ENCODE measurements around the gene PCNX1.

The PCNX1 gene

DNA sequence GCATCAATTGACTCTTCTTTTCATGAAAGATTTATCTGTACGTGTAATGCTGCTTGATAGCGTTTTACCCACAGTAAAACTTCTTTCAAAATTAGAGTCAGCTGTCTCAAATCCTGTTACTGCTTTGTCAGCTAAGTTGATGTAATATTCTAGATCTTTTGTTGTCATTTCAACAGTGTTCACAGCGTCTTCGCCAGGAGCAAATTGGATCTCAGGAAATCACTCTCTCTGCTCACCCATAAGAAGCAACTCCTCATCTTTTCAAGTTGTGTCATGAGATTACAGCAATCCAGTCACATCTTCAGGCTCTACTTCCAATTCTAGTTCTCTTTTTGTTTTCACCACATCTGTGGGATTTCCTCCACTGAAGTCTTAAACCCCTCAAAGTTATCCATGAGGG lies 9.5 kb downstream of the PCNX1 start:
- H3K4me1 ChIP-seq (ENCODE audit: control insufficient read depth, insufficient read depth, low read length, unreplicated experiment) = peaks cover 27% of the 10 kb centered on the region
- no peak overlapping the region for H2AFZ ChIP-seq (ENCODE audit: low read length, unreplicated experiment)
- no peak overlapping the region for H3K27ac ChIP-seq (ENCODE audit: low read depth, low read length)
- H3K27me3 ChIP-seq (ENCODE audit: insufficient read depth, low read length) = no peaks in the 10 kb centered on the region
- peaks cover 95% of the 10 kb centered on the region for H3K79me2 ChIP-seq (ENCODE audit: control insufficient read depth, insufficient read depth, low read length, unreplicated experiment)
- H3K4me3 ChIP-seq (ENCODE audit: low read depth, low read length) = no peak overlapping the region
- peaks cover 5% of the 10 kb centered on the region; the same call in 1 of the 2 replicates for H3K36me3 ChIP-seq (ENCODE audit: insufficient read depth, low read length)

DNA sequence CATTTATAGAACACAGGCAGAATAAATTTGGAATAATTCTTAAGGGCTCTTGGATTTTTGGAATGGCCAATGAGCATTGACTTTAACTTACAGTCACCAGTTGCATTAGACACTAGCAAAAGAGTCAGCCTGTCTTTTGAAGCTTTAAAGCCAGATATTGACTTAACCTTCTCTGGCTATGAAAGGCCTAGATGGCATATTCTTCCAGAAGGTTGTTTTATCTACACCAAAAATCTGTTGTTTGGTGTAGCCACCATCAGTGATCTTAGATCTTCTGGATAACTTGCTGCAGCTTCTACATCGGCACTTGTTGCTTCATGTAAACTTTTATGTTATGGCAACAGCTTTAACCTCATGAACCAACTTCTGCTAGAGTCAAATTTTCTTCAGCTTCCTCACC lies 10.4 kb downstream of the PCNX1 start:
- Histone ChIP-seq H2AFZ (ENCODE audit: low read length, unreplicated experiment) (no peak overlapping the region), H3K27ac (ENCODE audit: low read depth, low read length) (no peak overlapping the region), H3K27me3 (ENCODE audit: insufficient read depth, low read length) (no peaks in the 10 kb centered on the region), H3K4me1 (ENCODE audit: control insufficient read depth, insufficient read depth, low read length, unreplicated experiment) (peaks cover 30% of the 10 kb centered on the region), H3K79me2 (ENCODE audit: control insufficient read depth, insufficient read depth, low read length, unreplicated experiment) (peaks cover 95% of the 10 kb centered on the region), H3K36me3 (ENCODE audit: insufficient read depth, low read length) (peaks cover 5% of the 10 kb centered on the region; the same call in 1 of the 2 replicates), H3K4me3 (ENCODE audit: low read depth, low read length) (no peak overlapping the region)

GRCh38 chr14:70919774-70920173 lies 12.5 kb downstream of the PCNX1 start:
- H3K27me3 ChIP-seq (ENCODE audit: insufficient read depth, low read length) = no peaks in the 10 kb centered on the region
- peak overlapping the region; percentile 25 for H3K27ac ChIP-seq (ENCODE audit: low read depth, low read length)
- H2AFZ ChIP-seq (ENCODE audit: low read length, unreplicated experiment) = no peak overlapping the region
- H3K36me3 ChIP-seq (ENCODE audit: insufficient read depth, low read length) = peaks cover 5% of the 10 kb centered on the region; the same call in 1 of the 2 replicates
- peaks cover 30% of the 10 kb centered on the region for H3K4me1 ChIP-seq (ENCODE audit: control insufficient read depth, insufficient read depth, low read length, unreplicated experiment)
- H3K4me3 ChIP-seq (ENCODE audit: low read depth, low read length) = peak overlapping the region; percentile 4; the same call in 1 of the 2 replicates
- H3K79me2 ChIP-seq (ENCODE audit: control insufficient read depth, insufficient read depth, low read length, unreplicated experiment) = peaks cover 92% of the 10 kb centered on the region

- H3K4me3 ChIP-seq (ENCODE audit: low read depth, low read length) = no peak overlapping the region
- H2AFZ ChIP-seq (ENCODE audit: low read length, unreplicated experiment) = no peak overlapping the region
- no peaks in the 10 kb centered on the region for H3K27me3 ChIP-seq (ENCODE audit: insufficient read depth, low read length)
- H3K27ac ChIP-seq (ENCODE audit: low read depth, low read length) = peak overlapping the region; percentile 4; the same call in 1 of the 2 replicates
- H3K79me2 ChIP-seq (ENCODE audit: control insufficient read depth, insufficient read depth, low read length, unreplicated experiment) = peaks cover 93% of the 10 kb centered on the region
- peaks cover 5% of the 10 kb centered on the region; the same call in 1 of the 2 replicates for H3K36me3 ChIP-seq (ENCODE audit: insufficient read depth, low read length)
- peaks cover 30% of the 10 kb centered on the region for H3K4me1 ChIP-seq (ENCODE audit: control insufficient read depth, insufficient read depth, low read length, unreplicated experiment)
Measured at GRCh38 chr14:70920608-70921007, 13.3 kb downstream of the PCNX1 start.

- Histone ChIP-seq H2AFZ (ENCODE audit: low read length, unreplicated experiment) (no peak overlapping the region), H3K27me3 (ENCODE audit: insufficient read depth, low read length) (no peaks in the 10 kb centered on the region), H3K4me3 (ENCODE audit: low read depth, low read length) (no peak overlapping the region), H3K36me3 (ENCODE audit: insufficient read depth, low read length) (peaks cover 5% of the 10 kb centered on the region; the same call in 1 of the 2 replicates), H3K79me2 (ENCODE audit: control insufficient read depth, insufficient read depth, low read length, unreplicated experiment) (peaks cover 93% of the 10 kb centered on the region), H3K4me1 (ENCODE audit: control insufficient read depth, insufficient read depth, low read length, unreplicated experiment) (peaks cover 30% of the 10 kb centered on the region), H3K27ac (ENCODE audit: low read depth, low read length) (no peak overlapping the region)
Measured at GRCh38 chr14:70921669-70922068, 14.4 kb downstream of the PCNX1 start.

DNA sequence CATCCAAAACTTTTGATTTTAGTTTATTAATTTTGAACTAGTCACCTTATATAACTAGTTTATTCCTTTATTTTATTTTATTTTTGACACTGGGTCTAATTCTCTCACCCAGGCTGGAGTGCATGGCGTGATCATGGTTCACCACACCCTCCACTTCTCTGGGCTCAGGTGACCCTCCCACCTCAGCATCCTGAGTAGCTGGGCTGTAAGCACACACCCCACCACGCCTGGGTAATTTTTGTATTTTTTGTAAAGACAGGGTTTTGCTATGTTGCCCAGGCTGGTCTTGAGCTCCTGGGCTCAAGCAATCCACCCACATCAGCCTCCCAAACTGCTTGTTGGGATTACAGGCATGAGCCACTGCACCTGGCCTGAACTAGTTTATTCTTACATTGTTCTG lies 17.3 kb downstream of the PCNX1 start:
- H3K4me3 ChIP-seq (ENCODE audit: low read depth, low read length) = no peak overlapping the region
- no peak overlapping the region for H3K27ac ChIP-seq (ENCODE audit: low read depth, low read length)
- H3K79me2 ChIP-seq (ENCODE audit: control insufficient read depth, insufficient read depth, low read length, unreplicated experiment) = peaks cover 90% of the 10 kb centered on the region
- H3K27me3 ChIP-seq (ENCODE audit: insufficient read depth, low read length) = no peaks in the 10 kb centered on the region
- peaks cover 25% of the 10 kb centered on the region for H3K4me1 ChIP-seq (ENCODE audit: control insufficient read depth, insufficient read depth, low read length, unreplicated experiment)
- no peaks in the 10 kb centered on the region for H3K36me3 ChIP-seq (ENCODE audit: insufficient read depth, low read length)
- no peak overlapping the region for H2AFZ ChIP-seq (ENCODE audit: low read length, unreplicated experiment)

DNA sequence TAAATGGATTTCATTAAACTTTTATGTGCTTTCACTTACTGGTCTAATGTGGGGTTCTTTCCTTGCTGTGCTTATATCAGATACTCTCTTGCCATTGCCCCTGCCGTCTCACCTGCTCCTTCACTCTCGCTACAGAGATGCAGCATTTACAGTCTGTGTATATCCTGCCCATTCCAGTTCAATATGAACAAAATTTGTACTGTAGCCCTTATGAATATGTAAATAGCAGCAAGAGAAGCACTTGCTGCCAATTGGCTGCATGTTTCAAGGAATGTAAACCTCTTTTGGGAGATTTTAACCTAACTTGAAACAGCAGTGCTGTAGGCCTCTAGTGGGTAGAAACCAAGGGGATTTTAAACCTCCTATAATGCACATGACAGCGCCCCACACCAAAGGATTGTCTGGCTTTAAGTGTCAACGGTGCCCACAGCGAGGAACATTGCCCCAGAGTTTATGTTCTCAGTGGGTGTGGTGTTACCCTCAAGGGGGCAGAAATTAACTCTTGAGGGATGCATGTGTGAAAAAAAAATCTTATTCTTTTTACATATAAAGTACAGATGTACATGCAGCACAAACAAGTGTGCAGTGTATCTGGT lies 19.1 kb downstream of the PCNX1 start:
- H3K27me3 ChIP-seq (ENCODE audit: insufficient read depth, low read length) = no peaks in the 10 kb centered on the region
- H3K4me1 ChIP-seq (ENCODE audit: control insufficient read depth, insufficient read depth, low read length, unreplicated experiment) = peaks cover 7% of the 10 kb centered on the region
- peaks cover 88% of the 10 kb centered on the region for H3K79me2 ChIP-seq (ENCODE audit: control insufficient read depth, insufficient read depth, low read length, unreplicated experiment)
- H3K4me3 ChIP-seq (ENCODE audit: low read depth, low read length) = no peak overlapping the region
- H2AFZ ChIP-seq (ENCODE audit: low read length, unreplicated experiment) = no peak overlapping the region
- H3K27ac ChIP-seq (ENCODE audit: low read depth, low read length) = no peak overlapping the region
- H3K36me3 ChIP-seq (ENCODE audit: insufficient read depth, low read length) = no peaks in the 10 kb centered on the region

- no peak overlapping the region for H3K27ac ChIP-seq (ENCODE audit: low read depth, low read length)
- no peaks in the 10 kb centered on the region for H3K36me3 ChIP-seq (ENCODE audit: insufficient read depth, low read length)
- no peak overlapping the region for H3K4me3 ChIP-seq (ENCODE audit: low read depth, low read length)
- peaks cover 24% of the 10 kb centered on the region for H3K4me1 ChIP-seq (ENCODE audit: control insufficient read depth, insufficient read depth, low read length, unreplicated experiment)
- no peaks in the 10 kb centered on the region for H3K27me3 ChIP-seq (ENCODE audit: insufficient read depth, low read length)
- no peak overlapping the region for H2AFZ ChIP-seq (ENCODE audit: low read length, unreplicated experiment)
- H3K79me2 ChIP-seq (ENCODE audit: control insufficient read depth, insufficient read depth, low read length, unreplicated experiment) = peaks cover 87% of the 10 kb centered on the region
Measured at GRCh38 chr14:70931008-70931407, 23.7 kb downstream of the PCNX1 start.

DNA sequence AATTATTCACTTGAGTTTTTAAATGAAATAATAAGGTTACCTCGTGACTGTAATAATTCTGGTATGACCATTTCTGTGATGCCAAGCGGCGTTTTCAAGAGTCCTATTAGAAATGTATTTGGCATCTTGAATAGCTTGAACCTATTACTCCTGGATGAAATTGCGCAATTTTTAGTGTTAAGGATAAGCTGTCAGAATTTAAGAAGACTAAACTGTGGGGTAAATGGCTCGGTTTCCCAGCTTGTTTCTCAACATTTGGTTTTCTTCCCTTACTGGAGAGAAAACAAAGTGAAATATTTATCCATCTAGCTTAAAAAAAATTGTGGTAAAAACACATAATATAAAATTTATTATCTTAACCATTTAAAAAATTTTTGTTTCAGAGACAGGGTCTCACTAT lies 26.8 kb downstream of the PCNX1 start:
- H3K4me1 ChIP-seq (ENCODE audit: control insufficient read depth, insufficient read depth, low read length, unreplicated experiment) = peaks cover 24% of the 10 kb centered on the region
- no peaks in the 10 kb centered on the region for H3K27me3 ChIP-seq (ENCODE audit: insufficient read depth, low read length)
- no peak overlapping the region for H2AFZ ChIP-seq (ENCODE audit: low read length, unreplicated experiment)
- no peaks in the 10 kb centered on the region for H3K36me3 ChIP-seq (ENCODE audit: insufficient read depth, low read length)
- H3K79me2 ChIP-seq (ENCODE audit: control insufficient read depth, insufficient read depth, low read length, unreplicated experiment) = peaks cover 69% of the 10 kb centered on the region
- H3K4me3 ChIP-seq (ENCODE audit: low read depth, low read length) = peak overlapping the region; percentile 15; the same call in 1 of the 2 replicates
- peak overlapping the region; percentile 71 for H3K27ac ChIP-seq (ENCODE audit: low read depth, low read length)

DNA sequence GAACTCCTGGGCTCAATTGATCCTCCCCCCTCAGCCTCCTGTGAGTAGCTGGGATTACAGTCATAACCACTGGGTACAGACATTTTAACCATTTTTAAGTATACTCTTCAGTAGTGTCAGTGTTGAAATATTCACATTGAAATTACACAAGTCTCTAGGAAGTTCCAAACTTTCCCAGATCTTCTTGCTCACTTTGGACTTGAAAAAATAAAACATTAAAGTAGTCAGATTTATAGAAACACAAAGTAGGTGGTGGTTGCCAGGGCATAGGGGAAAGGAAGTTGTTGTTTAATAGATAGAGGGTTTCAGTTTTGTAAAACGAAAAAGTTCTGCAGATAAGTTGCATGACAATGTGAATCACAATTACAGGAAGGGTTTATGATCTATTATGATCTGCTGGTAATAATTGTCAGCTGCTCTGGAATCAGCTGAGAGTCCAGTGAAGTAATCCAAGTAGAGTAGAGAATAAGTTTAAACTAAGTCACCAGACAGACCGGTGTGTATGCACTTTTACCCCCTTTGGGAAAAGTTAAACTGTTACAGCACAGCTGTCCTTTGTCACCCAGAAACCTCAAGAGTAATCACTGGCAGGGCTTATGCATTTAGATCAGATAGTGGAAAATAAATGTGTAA lies 27.4 kb downstream of the PCNX1 start:
- peak overlapping the region; percentile 49 for H3K4me3 ChIP-seq (ENCODE audit: low read depth, low read length)
- H2AFZ ChIP-seq (ENCODE audit: low read length, unreplicated experiment) = no peak overlapping the region
- H3K27me3 ChIP-seq (ENCODE audit: insufficient read depth, low read length) = no peaks in the 10 kb centered on the region
- peaks cover 24% of the 10 kb centered on the region for H3K4me1 ChIP-seq (ENCODE audit: control insufficient read depth, insufficient read depth, low read length, unreplicated experiment)
- H3K27ac ChIP-seq (ENCODE audit: low read depth, low read length) = peak overlapping the region; percentile 71
- peaks cover 63% of the 10 kb centered on the region for H3K79me2 ChIP-seq (ENCODE audit: control insufficient read depth, insufficient read depth, low read length, unreplicated experiment)
- no peaks in the 10 kb centered on the region for H3K36me3 ChIP-seq (ENCODE audit: insufficient read depth, low read length)

DNA sequence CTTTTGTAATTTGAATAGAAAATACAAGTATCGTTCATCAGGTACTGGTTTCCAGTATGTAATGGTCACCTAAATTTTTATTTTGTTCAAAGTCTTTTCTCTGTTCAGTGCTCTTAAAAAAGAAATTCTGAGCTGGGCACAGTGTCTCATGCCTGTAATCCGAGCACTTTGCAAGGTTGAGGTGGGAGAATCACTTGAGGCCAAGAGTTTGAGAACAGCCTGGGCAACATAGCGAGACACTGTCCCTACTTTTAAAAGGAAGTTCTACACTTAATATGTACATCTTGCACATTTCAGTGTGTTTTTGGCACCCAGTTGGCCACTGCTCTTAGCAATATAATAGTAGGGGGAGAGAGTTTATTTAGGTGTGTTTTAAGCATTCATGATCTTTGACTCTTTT lies 27.9 kb downstream of the PCNX1 start:
- Histone ChIP-seq H3K36me3 (ENCODE audit: insufficient read depth, low read length) (no peaks in the 10 kb centered on the region), H3K27ac (ENCODE audit: low read depth, low read length) (peak overlapping the region; percentile 71), H3K4me3 (ENCODE audit: low read depth, low read length) (peak overlapping the region; percentile 49; the same call in 1 of the 2 replicates), H3K79me2 (ENCODE audit: control insufficient read depth, insufficient read depth, low read length, unreplicated experiment) (peaks cover 59% of the 10 kb centered on the region), H3K4me1 (ENCODE audit: control insufficient read depth, insufficient read depth, low read length, unreplicated experiment) (peaks cover 24% of the 10 kb centered on the region), H3K27me3 (ENCODE audit: insufficient read depth, low read length) (no peaks in the 10 kb centered on the region), H2AFZ (ENCODE audit: low read length, unreplicated experiment) (no peak overlapping the region)
